ENCODE measurements around the gene LRRC8C. TPM values are rescaled to one million over a fixed set of nuclear protein-coding genes. Genes with fewer than 3 reads are reported as not detected.

LRRC8C gene
- total and polyA plus RNA-seq, 4 donors, result 0.63 to 3.5 (median 1.5) TPM

- H3K4me1 ChIP-seq (ENCODE audit: control insufficient read depth in 4 of 4, insufficient read depth in 4 of 4, low read length in 3 of 4), result peaks cover 0 to 2% (median 0%) of the 10 kb centered on the region in 4 donors
- H3K36me3 ChIP-seq (ENCODE audit: control insufficient read depth in 4 of 4, insufficient read depth in 3 of 4, low read depth in 1 of 4, low read length in 3 of 4), result peaks cover 0 to 3% (median 0%) of the 10 kb centered on the region in 4 donors
- H3K27me3 ChIP-seq (ENCODE audit: control insufficient read depth in 4 of 4, insufficient read depth in 4 of 4, low read length in 3 of 4), result no peaks in the 10 kb centered on the region
- TF ChIP-seq RAD21 (IDR thresholded peaks at IDR 0.05) (no peak), TAF1 (conservative IDR thresholded peaks at IDR 0.05) (no peak), YY1 (IDR thresholded peaks at IDR 0.05) (no peak), HNF4G (IDR thresholded peaks at IDR 0.05) (no peak), CTCF (IDR thresholded peaks at IDR 0.05; ENCODE audit: low read depth, low read length, missing input control) (no peak), MAX (IDR thresholded peaks at IDR 0.05) (no peak), NR2F2 (IDR thresholded peaks at IDR 0.05) (no peak), ATF3 (IDR thresholded peaks at IDR 0.05) (no peak), RXRA (IDR thresholded peaks at IDR 0.05) (no peak), SP1 (IDR thresholded peaks at IDR 0.05) (no peak), FOXA1 (IDR thresholded peaks at IDR 0.05) (no peak)
- DNase-seq (ENCODE audit: low spot score), result no peak
- no peak overlapping the region for H3K9ac ChIP-seq (ENCODE audit: low read depth in 1 of 2, low read length in 2 of 2)
- H3K9me3 ChIP-seq (ENCODE audit: control insufficient read depth in 4 of 4, low read length in 3 of 4), result no peaks in the 10 kb centered on the region
- H3K27ac ChIP-seq (ENCODE audit: low read depth in 1 of 2, low read length in 2 of 2), result no peak overlapping the region
- WGBS, result 75% methylated on average over 5 of the region's 5 CpGs
- no peak overlapping the region for H3K4me3 ChIP-seq (ENCODE audit: low read depth in 1 of 3, low read length in 3 of 3)
Measured at GRCh38 chr1:89711140-89711778, 78.3 kb downstream of the LRRC8C start.

- no peak for TF ChIP-seq ATF3 (IDR thresholded peaks at IDR 0.05)
- TF ChIP-seq JUND (IDR thresholded peaks at IDR 0.05), result no peak
- no peak for TF ChIP-seq HNF4G (IDR thresholded peaks at IDR 0.05)
- TF ChIP-seq EGR1 (IDR thresholded peaks at IDR 0.05; ENCODE audit: low read depth in 2 of 2), result no peak
- TF ChIP-seq SP1 (IDR thresholded peaks at IDR 0.05), result no peak
- no peak for TF ChIP-seq REST (IDR thresholded peaks at IDR 0.05)
- no peak for TF ChIP-seq RAD21 (IDR thresholded peaks at IDR 0.05)
- TF ChIP-seq MAX (IDR thresholded peaks at IDR 0.05), result no peak
- TF ChIP-seq GABPA (IDR thresholded peaks at IDR 0.05 in 1 of 2, conservative IDR thresholded peaks at IDR 0.05 in 1 of 2), result no peak
- no peak for TF ChIP-seq FOXA2 (IDR thresholded peaks at IDR 0.05)
- no peak for TF ChIP-seq YY1 (IDR thresholded peaks at IDR 0.05)
- no peak for TF ChIP-seq RXRA (IDR thresholded peaks at IDR 0.05)
- no peak for TF ChIP-seq TAF1 (conservative IDR thresholded peaks at IDR 0.05)
- TF ChIP-seq ZBTB33 (IDR thresholded peaks at IDR 0.05), result no peak
- no peak for TF ChIP-seq FOXA1 (IDR thresholded peaks at IDR 0.05)
- no peak for TF ChIP-seq HNF4A (conservative IDR thresholded peaks at IDR 0.05)
- TF ChIP-seq CTCF (IDR thresholded peaks at IDR 0.05; ENCODE audit: low read depth, low read length, missing input control), result no peak
- no peak for TF ChIP-seq NR2F2 (IDR thresholded peaks at IDR 0.05)
- Histone ChIP-seq H3K9me3 (ENCODE audit: control insufficient read depth in 4 of 4, low read length in 3 of 4) (no peaks in the 10 kb centered on the region), H3K4me1 (ENCODE audit: control insufficient read depth in 4 of 4, insufficient read depth in 4 of 4, low read length in 3 of 4) (peaks cover 0 to 2% (median 0%) of the 10 kb centered on the region in 4 donors), H3K27ac (ENCODE audit: low read depth in 1 of 2, low read length in 2 of 2) (no peak overlapping the region), H3K36me3 (ENCODE audit: control insufficient read depth in 4 of 4, insufficient read depth in 3 of 4, low read depth in 1 of 4, low read length in 3 of 4) (peaks cover 0 to 3% (median 0%) of the 10 kb centered on the region in 4 donors), H3K27me3 (ENCODE audit: control insufficient read depth in 4 of 4, insufficient read depth in 4 of 4, low read length in 3 of 4) (no peaks in the 10 kb centered on the region), H3K4me3 (ENCODE audit: low read depth in 1 of 3, low read length in 3 of 3) (no peak overlapping the region), H3K9ac (ENCODE audit: low read depth in 1 of 2, low read length in 2 of 2) (no peak overlapping the region)
- DNase-seq (ENCODE audit: low spot score), result no peak
- 91% methylated on average over 3 of the region's 3 CpGs for WGBS
Measured at GRCh38 chr1:89712420-89712819, 79.5 kb downstream of the LRRC8C start.

All from liver (tissue), 9 donors.